HG03064 (cell line): ENCODE results near the gene MAP3K5.

Experiments used
- ATAC-seq: cut with Tn5 transposase; IDR thresholded peaks from one replicate; pipeline ENCODE4 v1.9.1; 2021; ENCODE audit warnings: low read depth; ENCODE audit not compliant: unreplicated experiment

The MAP3K5 gene

DNA sequence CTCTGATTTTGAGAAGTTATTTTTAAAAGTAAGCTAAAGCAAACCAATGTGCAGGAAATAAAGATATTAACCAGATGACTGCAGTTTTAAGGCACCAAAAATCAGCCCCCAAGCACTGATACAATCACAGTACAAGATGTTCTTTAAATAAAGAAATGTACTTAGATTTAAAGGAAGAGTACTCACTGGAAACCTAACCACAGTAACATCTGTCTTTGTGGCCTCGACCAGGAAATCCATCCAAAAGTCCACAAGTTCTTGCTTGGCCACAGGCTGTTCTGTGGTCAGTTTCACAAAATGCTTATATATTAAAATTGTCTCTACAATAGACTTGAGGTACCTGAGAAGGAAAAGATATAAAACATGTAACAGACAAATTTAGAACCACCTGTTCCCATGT, 136.2 kb downstream of the MAP3K5 start:
- no peak for ATAC-seq

DNA sequence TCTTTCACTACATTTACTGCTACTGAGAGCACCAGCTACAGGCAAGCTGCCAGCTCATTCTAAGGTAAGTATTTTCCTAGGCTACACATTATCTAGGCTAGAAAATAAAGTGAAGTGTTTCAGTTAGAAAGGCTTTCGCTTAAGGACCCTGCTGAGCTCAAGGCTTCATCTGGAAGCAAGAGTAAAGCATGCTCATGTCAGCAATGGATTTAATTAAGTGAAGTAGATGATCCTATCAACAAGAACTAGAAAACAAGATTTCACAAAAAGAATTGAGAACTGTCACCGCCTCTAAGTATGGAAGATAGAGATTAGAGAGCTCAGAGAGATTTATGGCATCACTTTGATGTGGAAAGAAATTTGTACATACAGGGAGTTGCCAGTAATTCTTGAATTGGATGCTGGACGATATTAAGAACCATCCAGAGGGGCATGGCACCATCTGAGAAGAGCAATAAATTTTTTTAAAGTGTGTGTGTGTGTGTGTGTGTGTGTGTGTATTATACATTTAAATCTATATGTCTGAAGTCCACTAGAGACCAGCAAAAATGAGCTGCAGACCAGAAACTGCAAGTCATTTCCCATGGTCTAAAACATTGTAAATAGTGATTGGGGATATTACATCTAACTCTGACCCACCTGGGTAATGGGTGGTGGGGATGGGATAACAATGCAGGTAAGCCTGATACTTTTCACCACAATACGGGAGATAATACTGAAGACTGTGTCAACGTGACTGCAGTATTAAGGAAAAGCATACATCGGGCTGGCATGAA, 136.8 kb downstream of the MAP3K5 start:
- no peak for ATAC-seq

DNA sequence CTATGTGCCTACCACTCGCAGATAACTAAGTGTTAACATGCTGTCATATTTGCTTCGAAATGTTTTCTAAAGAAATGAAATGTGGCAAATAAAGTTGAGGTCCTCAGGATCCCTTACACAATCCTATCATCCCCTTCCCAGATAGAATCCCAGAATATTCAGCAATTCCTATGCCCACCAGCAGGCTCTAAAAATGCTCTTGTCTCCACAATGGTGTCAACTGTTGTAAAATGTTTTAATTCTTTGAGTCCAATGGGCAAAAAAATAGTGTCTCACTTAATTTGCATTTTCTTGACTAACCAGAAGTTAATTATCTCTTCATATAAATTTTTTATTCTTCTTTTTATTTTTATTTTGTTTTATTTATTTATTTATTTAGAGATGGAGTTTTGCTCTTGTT, 138.2 kb downstream of the MAP3K5 start:
- no peak for ATAC-seq

- no peak for ATAC-seq
Observed at GRCh38 chr6:136652656-136653055, 139.6 kb downstream of the MAP3K5 start.

- ATAC-seq, result no peak
Observed at GRCh38 chr6:136651982-136652381, 140.3 kb downstream of the MAP3K5 start.

GRCh38 chr6:136647363-136647852, 144.9 kb downstream of the MAP3K5 start:
- ATAC-seq, result peak; percentile 68

DNA sequence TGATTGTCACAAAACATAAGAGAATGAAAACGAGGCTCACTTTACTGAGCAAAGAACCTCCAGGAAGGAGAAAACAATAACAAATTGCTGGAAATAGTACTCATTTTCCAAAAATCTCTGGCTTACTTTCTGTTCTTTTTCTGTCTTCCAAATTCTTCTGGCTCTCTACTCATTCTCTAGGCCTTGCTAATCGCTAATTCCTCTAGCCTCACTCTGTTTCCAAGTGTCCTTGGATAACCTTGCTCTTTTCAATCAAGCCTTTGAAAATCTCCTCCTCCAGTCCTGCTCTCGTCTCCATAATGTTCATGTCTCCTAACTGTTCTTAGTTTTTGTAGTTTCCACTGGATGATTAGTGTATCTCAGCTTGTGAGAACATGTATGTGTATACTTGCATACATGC, 145.9 kb downstream of the MAP3K5 start:
- ATAC-seq, result no peak

DNA sequence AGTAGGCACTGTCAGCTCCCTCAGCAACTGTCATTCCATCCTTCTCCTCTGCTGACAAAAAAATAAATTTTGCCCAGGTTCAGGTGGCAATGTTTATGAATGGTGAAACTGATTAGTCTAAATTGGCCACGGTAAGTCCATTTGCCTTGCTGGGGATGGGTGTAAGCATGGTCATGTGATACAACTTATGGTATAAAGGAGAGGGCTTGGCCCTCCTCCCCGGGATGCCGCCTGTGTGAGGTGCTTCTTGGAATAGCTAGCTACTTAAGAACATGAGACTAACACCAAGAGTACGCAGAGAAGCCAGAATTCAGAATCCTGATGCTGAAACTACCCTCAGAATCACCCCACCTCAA, 147.7 kb downstream of the MAP3K5 start:
- ATAC-seq, result no peak

DNA sequence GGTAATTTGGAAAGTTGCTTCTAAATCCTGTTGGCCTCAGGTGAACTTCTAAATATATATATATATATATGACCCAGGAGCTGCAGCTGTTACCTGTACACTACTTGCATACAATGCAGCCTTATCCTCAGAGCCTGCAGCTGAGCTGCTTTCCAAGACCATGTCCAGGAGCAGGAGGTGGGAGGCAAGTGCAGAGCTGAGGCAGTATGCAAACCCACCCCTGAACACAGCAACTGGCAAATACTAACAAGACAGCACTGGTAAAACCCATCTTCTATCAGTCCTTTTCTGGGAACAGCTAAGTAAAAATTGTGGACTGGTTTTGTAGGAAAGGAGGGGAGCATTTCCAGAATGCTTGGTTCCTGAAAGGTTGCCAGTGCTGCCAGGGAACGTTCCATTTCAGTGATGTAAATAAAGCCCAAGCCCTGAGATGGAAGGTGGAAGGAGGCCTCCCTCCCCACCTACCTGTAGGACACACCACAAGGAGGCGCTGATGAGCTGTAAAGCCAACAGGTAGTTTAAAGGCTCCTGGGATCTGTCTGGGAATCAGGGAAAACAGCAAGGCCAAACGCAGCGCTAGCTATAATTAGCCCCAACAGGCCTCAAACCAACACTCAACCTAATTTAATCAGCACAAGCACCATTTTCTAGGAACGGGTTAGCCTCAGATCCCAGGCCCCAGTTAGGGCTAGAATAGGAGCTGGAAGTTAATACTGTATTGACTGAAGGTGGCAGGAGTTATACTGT, 148.3 kb downstream of the MAP3K5 start:
- peak; percentile 51 for ATAC-seq

DNA sequence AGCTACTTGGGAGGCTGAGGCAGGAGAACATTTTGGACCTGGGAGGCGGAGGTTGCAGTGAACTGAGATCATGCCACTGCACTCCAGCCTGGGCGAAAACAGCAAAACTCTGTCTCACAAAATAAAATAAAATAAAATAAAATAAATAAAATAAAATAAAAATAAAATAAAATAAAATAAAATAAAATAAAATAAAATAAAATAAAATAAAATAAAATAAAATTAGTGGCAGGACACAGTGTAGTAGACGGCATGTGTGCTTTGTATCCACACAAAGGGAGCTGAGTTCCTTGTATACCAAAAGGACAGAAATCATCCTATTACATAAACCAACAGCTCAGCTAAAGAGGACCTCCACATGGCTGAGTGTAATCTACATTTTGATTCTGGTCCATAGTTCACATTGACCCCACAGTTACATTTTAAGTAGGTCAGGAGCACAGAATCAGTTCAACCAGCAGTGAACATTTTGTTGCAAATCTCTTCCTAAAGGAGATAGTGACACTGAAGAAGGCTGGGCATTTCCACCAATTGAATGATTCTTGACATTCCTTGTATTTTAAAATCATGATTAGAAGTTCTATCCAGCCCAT, 150.3 kb downstream of the MAP3K5 start:
- ATAC-seq, result no peak

DNA sequence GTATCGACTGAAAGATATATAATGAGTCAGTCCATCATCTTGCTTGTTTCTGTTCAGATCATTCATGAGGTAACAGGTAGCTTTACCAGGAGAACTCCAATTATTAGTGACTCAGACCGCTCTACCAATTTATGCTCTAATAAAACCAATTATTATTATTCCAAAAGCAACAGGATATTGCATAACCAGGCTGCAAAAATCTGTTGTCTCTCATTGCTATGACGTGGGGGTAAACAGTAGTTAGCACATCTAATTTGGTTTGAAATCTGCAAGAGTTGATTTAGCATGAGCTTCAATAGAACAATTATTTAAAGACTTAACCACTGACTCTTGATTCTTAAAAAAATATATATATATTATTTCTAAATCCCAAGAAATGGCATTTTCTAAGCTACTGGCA, 151.1 kb downstream of the MAP3K5 start:
- no peak for ATAC-seq

GRCh38 chr6:136640132-136640915, 152.0 kb downstream of the MAP3K5 start:
- no peak for ATAC-seq

DNA sequence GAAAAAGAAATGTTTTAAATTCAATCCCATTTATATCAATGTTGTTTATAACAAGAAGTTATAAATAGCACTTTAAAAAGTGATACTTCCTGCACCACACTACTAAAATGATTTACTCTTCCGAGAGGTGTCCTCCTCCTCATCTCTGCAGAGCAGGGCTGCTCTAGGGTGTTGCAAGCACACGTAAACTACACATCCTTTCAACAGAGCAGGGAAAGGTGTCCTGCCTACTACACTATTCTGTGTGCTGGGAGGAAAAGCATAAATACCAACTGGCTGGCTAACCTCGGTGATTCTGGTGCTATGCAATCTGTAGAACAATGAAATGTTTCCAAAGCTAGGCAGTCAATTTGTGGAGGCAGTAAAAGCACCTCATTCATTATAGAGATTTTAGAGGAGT, 152.6 kb downstream of the MAP3K5 start:
- ATAC-seq, result no peak

- no peak for ATAC-seq
Observed at GRCh38 chr6:136635615-136636014, 156.7 kb downstream of the MAP3K5 start.

- no peak for ATAC-seq
Observed at GRCh38 chr6:136633355-136633754, 158.9 kb downstream of the MAP3K5 start.

DNA sequence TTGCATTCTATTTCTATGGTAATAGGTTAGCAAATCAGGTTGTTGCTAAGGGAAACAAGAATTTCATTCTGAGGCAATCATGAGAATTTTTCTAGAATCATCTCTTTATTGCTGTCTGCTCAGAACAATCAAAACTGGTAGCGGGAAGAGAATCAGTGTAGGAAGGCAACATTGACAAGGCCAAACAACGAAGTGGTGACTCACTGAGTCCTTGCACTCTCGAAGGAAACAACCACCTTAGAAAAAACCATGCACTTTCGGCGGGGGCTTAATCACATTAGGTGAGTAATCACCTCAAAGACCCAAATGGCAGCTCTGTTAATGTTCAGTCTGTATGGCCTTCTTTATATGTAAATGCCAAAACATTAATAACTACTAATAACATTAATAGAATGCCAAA, 163.3 kb downstream of the MAP3K5 start:
- no peak for ATAC-seq

- ATAC-seq, result no peak
Observed at GRCh38 chr6:136627191-136627590, 165.1 kb downstream of the MAP3K5 start.

- ATAC-seq, result no peak
Observed at GRCh38 chr6:136625293-136625692, 167.0 kb downstream of the MAP3K5 start.

DNA sequence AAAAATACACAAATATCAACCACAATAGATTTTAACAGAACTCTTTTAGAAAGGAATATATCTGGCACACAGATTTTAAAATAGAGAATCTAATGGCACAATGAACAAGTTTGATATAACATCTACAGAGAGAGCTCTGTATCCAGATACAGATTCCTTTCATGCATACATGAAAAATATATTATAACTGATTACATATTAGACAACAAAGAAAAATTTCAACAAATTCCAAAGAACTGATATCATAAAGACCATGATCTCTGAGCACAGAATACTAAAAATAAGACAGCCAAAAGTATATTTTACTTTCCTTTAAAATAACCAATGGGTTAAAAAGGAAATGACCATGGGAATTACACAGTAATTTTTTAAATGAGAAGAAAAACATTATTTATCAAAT, 167.9 kb downstream of the MAP3K5 start:
- ATAC-seq, result no peak

- ATAC-seq, result no peak
Observed at GRCh38 chr6:136618086-136618485, 174.2 kb downstream of the MAP3K5 start.

GRCh38 chr6:136616527-136616926, 175.8 kb downstream of the MAP3K5 start:
- ATAC-seq, result no peak
